HEK293 (cell line): ENCODE data around the gene S100A6.

Experiments
- EGR2 ChIP-seq: fragments of 450-650 bp; formaldehyde crosslinking; IDR thresholded peaks from 2 replicates; pipeline ENCODE4 v1.5.1; 2016; ENCODE audit warnings: low read depth, missing biosample characterization, missing genetic modification characterization
- HIC1 ChIP-seq: fragments of 450-650 bp; formaldehyde crosslinking; IDR thresholded peaks from 2 replicates; pipeline ENCODE4 v1.5.1; 2016; ENCODE audit warnings: missing biosample characterization, missing genetic modification characterization
- INSM2 ChIP-seq: fragments of 450-650 bp; formaldehyde crosslinking; IDR thresholded peaks from 2 replicates; pipeline ENCODE4 v1.5.1; 2016; ENCODE audit warnings: missing biosample characterization, missing genetic modification characterization
- PATZ1 ChIP-seq: fragments of 450-650 bp; formaldehyde crosslinking; IDR thresholded peaks from 2 replicates; pipeline ENCODE4 v1.5.1; 2016; ENCODE audit warnings: missing biosample characterization, missing genetic modification characterization
- PRDM10 ChIP-seq: fragments of 450-650 bp; formaldehyde crosslinking; IDR thresholded peaks from 2 replicates; pipeline ENCODE4 v1.5.1; 2016; ENCODE audit warnings: missing biosample characterization, missing genetic modification characterization
- PRDM4 ChIP-seq: fragments of 450-650 bp; formaldehyde crosslinking; IDR thresholded peaks from 2 replicates; pipeline ENCODE4 v1.5.1; 2017; ENCODE audit warnings: missing biosample characterization, missing genetic modification characterization
- PRDM6 ChIP-seq: fragments of 450-650 bp; formaldehyde crosslinking; IDR thresholded peaks from 2 replicates; pipeline ENCODE4 v1.5.1; 2017; ENCODE audit warnings: missing biosample characterization, missing genetic modification characterization
- SP3 ChIP-seq: fragments of 450-650 bp; formaldehyde crosslinking; IDR thresholded peaks from 2 replicates; pipeline ENCODE4 v1.5.1; 2016; ENCODE audit warnings: missing biosample characterization, missing genetic modification characterization
- TCF7L2 ChIP-seq: IDR thresholded peaks from 2 replicates; pipeline ENCODE4 v1.6.1; 2011; ENCODE audit warnings: low read depth, mild to moderate bottlenecking, inconsistent platforms, low read length, moderate library complexity, borderline replicate concordance
- ZBTB17 ChIP-seq: fragments of 450-650 bp; formaldehyde crosslinking; IDR thresholded peaks from 2 replicates; pipeline ENCODE4 v1.5.1; 2016; ENCODE audit warnings: missing biosample characterization, missing genetic modification characterization
- ZEB2 ChIP-seq: fragments of 450-650 bp; formaldehyde crosslinking; IDR thresholded peaks from 2 replicates; pipeline ENCODE4 v1.5.1; 2016; ENCODE audit warnings: missing biosample characterization, missing genetic modification characterization
- ZNF16 ChIP-seq: fragments of 450-650 bp; formaldehyde crosslinking; IDR thresholded peaks from 2 replicates; pipeline ENCODE4 v1.5.1; 2016; ENCODE audit warnings: low read depth, missing biosample characterization, missing genetic modification characterization
- ZNF311 ChIP-seq: fragments of 450-650 bp; formaldehyde crosslinking; IDR thresholded peaks from 2 replicates; pipeline ENCODE4 v1.5.1; 2017; ENCODE audit warnings: missing biosample characterization, missing genetic modification characterization, borderline replicate concordance
- ZNF335 ChIP-seq: fragments of 450-650 bp; formaldehyde crosslinking; conservative IDR thresholded peaks from 2 replicates; pipeline ENCODE4 v1.5.1; 2016; ENCODE audit warnings: missing biosample characterization, missing genetic modification characterization
- ZNF513 ChIP-seq: fragments of 450-650 bp; IDR thresholded peaks from 2 replicates; pipeline ENCODE4 v1.5.1; 2018; ENCODE audit warnings: missing biosample characterization, missing genetic modification characterization
- ZNF626 ChIP-seq: fragments of 450-650 bp; sonication (Bioruptor Pico); formaldehyde crosslinking; IDR thresholded peaks from 2 replicates; pipeline ENCODE4 v1.5.1; 2018; ENCODE audit warnings: missing biosample characterization, missing genetic modification characterization, inconsistent platforms
- ZNF645 ChIP-seq: fragments of 450-650 bp; formaldehyde crosslinking; IDR thresholded peaks from 2 replicates; pipeline ENCODE4; 2016; ENCODE audit warnings: missing biosample characterization, missing genetic modification characterization
- ZNF704 ChIP-seq: fragments of 450-650 bp; formaldehyde crosslinking; IDR thresholded peaks from 2 replicates; pipeline ENCODE4 v1.5.1; 2016; ENCODE audit warnings: missing biosample characterization, missing genetic modification characterization

The S100A6 gene

GRCh38 chr1:153566414-153567371 is 30.9 kb upstream of the S100A6 start (continued):
- peak; percentile 81 for TF ChIP-seq PRDM10
- TF ChIP-seq ZNF513 (tag by site-specific recombination) = peak; percentile 40; the same call in 1 of the 2 replicates
- TF ChIP-seq ZEB2 (tag by site-specific recombination) = peak; percentile 98
- 0 out of 2 replicates have a peak, but pooled peaks have one; percentile 36 for TF ChIP-seq PRDM4
- peak; percentile 81 for TF ChIP-seq SP3 (tag by site-specific recombination)
- no peak for TF ChIP-seq ZNF626 (tag by site-specific recombination)
- peak; percentile 80 for TF ChIP-seq ZBTB17 (tag by site-specific recombination)
- TF ChIP-seq PATZ1 = peak; percentile 100
- peak; percentile 89 for TF ChIP-seq INSM2 (tag by site-specific recombination)
- TF ChIP-seq PRDM6 (tag by site-specific recombination) = no peak
- no peak for TF ChIP-seq ZNF704 (tag by site-specific recombination)
- TF ChIP-seq EGR2 (tag by site-specific recombination) = peak; percentile 79
- TF ChIP-seq ZNF16 (tag by site-specific recombination) = no peak
- no peak for TF ChIP-seq TCF7L2
- TF ChIP-seq ZNF335 (tag by site-specific recombination) = peak; percentile 36
- TF ChIP-seq ZNF311 (tag by site-specific recombination) = no peak
- TF ChIP-seq ZNF645 (tag by site-specific recombination) = no peak
- peak; percentile 100 for TF ChIP-seq HIC1 (tag by site-specific recombination)
